Measurements from ENCODE around the gene TRAK1. TPM values are rescaled to one million over a fixed set of nuclear protein-coding genes. Genes with fewer than 3 reads are reported as not detected.

The TRAK1 gene
- total RNA-seq, 2 experiments from 2014 or later: 62.5 to 88.3 TPM

DNA sequence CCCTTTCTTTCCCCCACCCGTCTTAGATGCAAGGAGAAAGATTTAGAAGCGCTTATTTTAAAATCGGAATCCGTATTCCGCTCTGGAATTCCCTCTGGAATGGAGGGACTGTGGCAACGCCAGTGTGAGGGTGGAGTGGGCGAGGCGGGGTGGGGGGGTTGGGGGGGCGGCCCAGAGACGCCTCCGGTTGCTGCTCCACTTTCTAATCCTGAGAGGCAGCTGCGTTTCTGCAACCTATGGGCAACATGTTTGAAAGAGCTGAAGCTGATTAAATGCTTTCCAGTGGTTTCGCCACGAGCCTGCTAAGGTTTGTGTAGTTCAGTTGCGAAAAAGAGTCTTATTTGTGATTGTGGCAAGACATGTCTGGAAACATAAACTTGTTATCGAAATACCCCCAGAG lies 174.9 kb downstream of the TRAK1 start, which contains the start of gene CCK:
Gene CCK (minus strand): TSS at position 101 of the 400 bp plus-strand sequence. CDS start 2,555 bp downstream, outside the sequence.
- no peaks in the 10 kb centered on the region for H3K9me3 ChIP-seq (ENCODE audit: low read length)
- BruUV-seq (replicated peaks): no TSS peak
- intact Hi-C loops (cut with micrococcal nuclease; ENCODE audit: unreplicated experiment): no loop called here
- no peaks in the 10 kb centered on the region for H3K9me2 ChIP-seq (ENCODE audit: insufficient read depth, low read length)
- no peak within 1 kb of the TSS for H3K27ac ChIP-seq (ENCODE audit: low read depth, low read length, poor library complexity, severe bottlenecking)
- H3K4me1 ChIP-seq (ENCODE audit: insufficient read depth, low read length, poor library complexity, severe bottlenecking): no peaks in the 10 kb centered on the region
- H3K79me2 ChIP-seq (ENCODE audit: insufficient read depth, low read depth, low read length): no peaks in the 10 kb centered on the region
- no peak for DNase-seq (ENCODE audit: low spot score)
- no peak within 1 kb of the TSS for H3K4me2 ChIP-seq (ENCODE audit: low read length)
- no peak within 1 kb of the TSS for H2AFZ ChIP-seq (ENCODE audit: low read length)
- H3K4me3 ChIP-seq (ENCODE audit: low read depth, low read length, poor library complexity, severe bottlenecking): no peak within 1 kb of the TSS
- TF ChIP-seq, protein P1, sequence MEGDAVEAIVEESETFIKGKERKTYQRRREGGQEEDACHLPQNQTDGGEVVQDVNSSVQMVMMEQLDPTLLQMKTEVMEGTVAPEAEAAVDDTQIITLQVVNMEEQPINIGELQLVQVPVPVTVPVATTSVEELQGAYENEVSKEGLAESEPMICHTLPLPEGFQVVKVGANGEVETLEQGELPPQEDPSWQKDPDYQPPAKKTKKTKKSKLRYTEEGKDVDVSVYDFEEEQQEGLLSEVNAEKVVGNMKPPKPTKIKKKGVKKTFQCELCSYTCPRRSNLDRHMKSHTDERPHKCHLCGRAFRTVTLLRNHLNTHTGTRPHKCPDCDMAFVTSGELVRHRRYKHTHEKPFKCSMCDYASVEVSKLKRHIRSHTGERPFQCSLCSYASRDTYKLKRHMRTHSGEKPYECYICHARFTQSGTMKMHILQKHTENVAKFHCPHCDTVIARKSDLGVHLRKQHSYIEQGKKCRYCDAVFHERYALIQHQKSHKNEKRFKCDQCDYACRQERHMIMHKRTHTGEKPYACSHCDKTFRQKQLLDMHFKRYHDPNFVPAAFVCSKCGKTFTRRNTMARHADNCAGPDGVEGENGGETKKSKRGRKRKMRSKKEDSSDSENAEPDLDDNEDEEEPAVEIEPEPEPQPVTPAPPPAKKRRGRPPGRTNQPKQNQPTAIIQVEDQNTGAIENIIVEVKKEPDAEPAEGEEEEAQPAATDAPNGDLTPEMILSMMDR (conservative IDR thresholded peaks at IDR 0.05; ENCODE audit: low read length): no peak
- TF ChIP-seq EZH2phosphoT487 (IDR thresholded peaks at IDR 0.05; ENCODE audit: borderline replicate concordance, low read depth, low read length): no peak
- H3K36me3 ChIP-seq (ENCODE audit: insufficient read depth, low read length): no peaks in the 10 kb centered on the region
- H4K20me1 ChIP-seq (ENCODE audit: insufficient read depth, low read length): no peaks in the 10 kb centered on the region
- POLR2A ChIA-PET: interaction anchor here (0.6 kb wide), 1 partner anchor 184 kb away, joined by 3 read pairs; no protein-coding TSS in a partner anchor
- CTCF ChIA-PET (ENCODE audit: unreplicated experiment): no interaction called here

DNA sequence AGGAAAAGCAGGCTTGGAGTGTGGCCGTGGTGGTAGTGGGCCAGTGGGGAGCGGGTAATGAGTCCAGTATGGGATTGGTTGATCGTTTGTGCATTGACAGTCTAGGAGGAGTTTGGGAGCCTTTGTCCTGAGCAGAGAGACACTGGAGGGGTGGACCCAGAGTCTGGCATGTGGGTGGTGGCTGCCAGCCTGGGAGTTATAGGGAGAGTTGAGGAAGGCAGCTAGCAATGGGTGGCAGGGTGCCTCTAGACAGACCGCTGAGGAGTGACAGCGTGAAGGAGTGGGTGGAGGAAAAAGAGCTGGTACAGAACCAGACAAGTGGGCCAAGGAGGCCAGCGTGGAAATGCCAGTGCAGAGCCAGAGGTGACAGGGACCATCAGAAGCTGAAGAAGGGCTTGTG lies 176.7 kb downstream of the TRAK1 start:
- Histone ChIP-seq H3K4me3 (ENCODE audit: low read depth, low read length, poor library complexity, severe bottlenecking) (no peak overlapping the region), H3K4me1 (ENCODE audit: insufficient read depth, low read length, poor library complexity, severe bottlenecking) (no peaks in the 10 kb centered on the region), H3K9me2 (ENCODE audit: insufficient read depth, low read length) (no peaks in the 10 kb centered on the region), H3K36me3 (ENCODE audit: insufficient read depth, low read length) (no peaks in the 10 kb centered on the region), H3K27ac (ENCODE audit: low read depth, low read length, poor library complexity, severe bottlenecking) (no peak overlapping the region), H2AFZ (ENCODE audit: low read length) (no peak overlapping the region), H3K9me3 (ENCODE audit: low read length) (no peaks in the 10 kb centered on the region), H3K79me2 (ENCODE audit: insufficient read depth, low read depth, low read length) (no peaks in the 10 kb centered on the region), H3K4me2 (ENCODE audit: low read length) (no peak overlapping the region), H4K20me1 (ENCODE audit: insufficient read depth, low read length) (no peaks in the 10 kb centered on the region)
- ChIA-PET CTCF (ENCODE audit: unreplicated experiment) (no interaction called here), POLR2A (no interaction called here)
- TF ChIP-seq EZH2phosphoT487 (IDR thresholded peaks at IDR 0.05; ENCODE audit: borderline replicate concordance, low read depth, low read length): no peak
- DNase-seq (ENCODE audit: low spot score): no peak
- no TSS peak for BruUV-seq (replicated peaks)
- intact Hi-C loops (cut with micrococcal nuclease; ENCODE audit: unreplicated experiment): no loop called here

DNA sequence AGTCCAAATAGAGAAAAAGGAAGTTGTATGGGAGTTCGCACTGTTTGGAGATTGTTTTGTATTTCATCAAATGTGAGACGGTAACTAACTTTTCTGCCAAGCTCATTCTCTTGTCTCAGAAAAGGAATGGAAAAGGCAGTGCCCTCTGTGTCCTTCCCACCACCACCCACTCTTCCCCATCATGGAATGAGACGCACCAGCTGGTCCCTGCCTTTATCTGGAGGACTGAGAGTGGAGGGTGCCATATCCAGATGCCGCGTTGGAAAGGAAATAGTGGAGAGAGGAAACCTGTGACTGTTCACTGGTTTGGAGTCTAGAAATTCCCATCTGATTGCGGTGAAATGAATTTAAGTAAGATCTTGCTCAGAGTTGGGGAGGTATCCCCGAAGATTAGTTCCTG lies 178.5 kb downstream of the TRAK1 start:
- no peaks in the 10 kb centered on the region for H4K20me1 ChIP-seq (ENCODE audit: insufficient read depth, low read length)
- CTCF ChIA-PET (ENCODE audit: unreplicated experiment): no interaction called here
- POLR2A ChIA-PET: interaction anchor here (1.1 to 1.3 kb wide), 2 partner anchors 11 to 15 kb away, joined by 3 read pairs; no protein-coding TSS in a partner anchor
- no peak overlapping the region for H3K4me3 ChIP-seq (ENCODE audit: low read depth, low read length, poor library complexity, severe bottlenecking)
- TF ChIP-seq, protein P1 (conservative IDR thresholded peaks at IDR 0.05; ENCODE audit: low read length): no peak
- no peak for TF ChIP-seq EZH2phosphoT487 (IDR thresholded peaks at IDR 0.05; ENCODE audit: borderline replicate concordance, low read depth, low read length)
- H3K79me2 ChIP-seq (ENCODE audit: insufficient read depth, low read depth, low read length): no peaks in the 10 kb centered on the region
- H2AFZ ChIP-seq (ENCODE audit: low read length): no peak overlapping the region
- no TSS peak for BruUV-seq (replicated peaks)
- H3K4me2 ChIP-seq (ENCODE audit: low read length): no peak overlapping the region
- H3K4me1 ChIP-seq (ENCODE audit: insufficient read depth, low read length, poor library complexity, severe bottlenecking): no peaks in the 10 kb centered on the region
- H3K36me3 ChIP-seq (ENCODE audit: insufficient read depth, low read length): no peaks in the 10 kb centered on the region
- no peaks in the 10 kb centered on the region for H3K9me2 ChIP-seq (ENCODE audit: insufficient read depth, low read length)
- H3K27ac ChIP-seq (ENCODE audit: low read depth, low read length, poor library complexity, severe bottlenecking): no peak overlapping the region
- DNase-seq (ENCODE audit: low spot score): no peak
- intact Hi-C loops (cut with micrococcal nuclease; ENCODE audit: unreplicated experiment): no loop called here
- no peaks in the 10 kb centered on the region for H3K9me3 ChIP-seq (ENCODE audit: low read length)

Data from OCI-LY7 (cell line).